Adrenal gland (tissue), 5 donors: ENCODE results near the gene MBD2.

Experiments
- CTCF ChIP-seq, 6 experiments: fragments of 450-650 bp in 4 of 6; fragments of 200-600 bp in 2 of 6; sonication (generic) in 1 of 6; IDR thresholded peaks; 1 replicate in 5 of 6; 2 replicates in 1 of 6; pipeline versions ENCODE4 v1.5.1 to v1.8.0; 2016 to 2021; ENCODE audit warnings: antibody characterized with exemption in 6 of 6, mild to moderate bottlenecking in 2 of 6, moderate library complexity in 1 of 6
- POLR2A ChIP-seq, 2 donors: fragments of 450-650 bp; IDR thresholded peaks; one replicate each; pipeline ENCODE4 v1.6.1; 2017; ENCODE audit warnings: antibody characterized with exemption in 2 of 2, mild to moderate bottlenecking in 2 of 2, moderate library complexity in 1 of 2
- donor health status: DM: no; HTN: no; CAD: no.

- no peak for TF ChIP-seq CTCF (IDR thresholded peaks at IDR 0.05)
- no peak for TF ChIP-seq POLR2A (IDR thresholded peaks at IDR 0.05)
These were observed 54.8 kb downstream of the MBD2 start for GRCh38 chr18:54169431-54170403.
